ENCODE data around the gene NUMBL. TPM values are rescaled to one million over a fixed set of nuclear protein-coding genes. Genes with fewer than 3 reads are reported as not detected.

The NUMBL gene
- total RNA-seq, 4 donors from 2014 or later, result 20.5 to 38.2 (median 29.3) TPM

DNA sequence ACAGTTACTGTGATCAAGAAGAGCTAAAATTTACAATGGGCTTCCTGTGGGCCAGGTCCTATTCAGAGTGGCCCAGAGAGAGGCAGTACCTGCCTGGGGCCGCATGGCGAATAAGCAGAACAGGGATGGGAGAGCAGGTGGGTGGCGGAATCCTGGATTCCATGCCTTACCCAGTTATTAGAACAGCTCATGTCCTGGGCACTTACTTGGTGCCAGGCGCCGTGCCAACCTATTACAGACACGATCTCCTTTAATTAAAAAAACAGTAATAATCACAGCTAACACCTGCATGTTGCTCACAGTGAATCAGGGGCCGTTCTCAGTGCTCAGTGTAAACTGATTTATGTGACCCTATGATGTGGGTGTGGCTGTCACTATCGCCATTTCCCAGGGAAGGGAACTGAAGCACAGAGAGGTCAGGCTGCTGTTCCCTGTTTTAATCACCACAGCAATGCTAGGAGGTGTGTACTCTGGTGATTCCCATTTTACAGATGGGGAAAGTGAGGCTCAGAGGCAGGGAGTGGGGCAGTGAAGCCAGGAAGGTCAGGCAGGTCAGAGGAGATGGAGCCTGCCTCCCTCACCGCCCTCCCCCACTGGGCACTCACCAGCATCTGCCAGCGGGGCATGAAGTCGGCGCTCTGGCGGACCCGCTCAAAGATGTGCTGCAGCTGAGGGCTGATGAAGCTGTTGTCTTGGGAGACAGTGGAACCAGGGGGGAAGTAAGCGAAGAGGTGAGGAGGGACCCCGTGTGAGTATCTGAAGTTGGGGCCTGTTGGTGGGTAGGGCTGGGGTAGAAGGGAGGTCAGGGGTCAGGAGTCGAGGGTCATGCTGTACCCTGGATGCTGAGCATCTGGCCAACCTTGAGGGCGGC, 14.3 kb upstream of the NUMBL start:
- WGBS, result 92% methylated on average over 18 of the region's 18 CpGs
- no peak for DNase-seq (ENCODE audit: low spot score in 2 of 2)
- H3K27ac ChIP-seq, result no peak overlapping the region
- no peaks in the 10 kb centered on the region for H3K9me3 ChIP-seq
- no peaks in the 10 kb centered on the region for H3K27me3 ChIP-seq
- H3K36me3 ChIP-seq, result peaks cover 85% of the 10 kb centered on the region
- TF ChIP-seq POLR2A (IDR thresholded peaks at IDR 0.05), result no peak
- TF ChIP-seq EP300 (IDR thresholded peaks at IDR 0.05), result no peak
- no peak for TF ChIP-seq POLR2AphosphoS5 (IDR thresholded peaks at IDR 0.05)
- TF ChIP-seq, protein P1, sequence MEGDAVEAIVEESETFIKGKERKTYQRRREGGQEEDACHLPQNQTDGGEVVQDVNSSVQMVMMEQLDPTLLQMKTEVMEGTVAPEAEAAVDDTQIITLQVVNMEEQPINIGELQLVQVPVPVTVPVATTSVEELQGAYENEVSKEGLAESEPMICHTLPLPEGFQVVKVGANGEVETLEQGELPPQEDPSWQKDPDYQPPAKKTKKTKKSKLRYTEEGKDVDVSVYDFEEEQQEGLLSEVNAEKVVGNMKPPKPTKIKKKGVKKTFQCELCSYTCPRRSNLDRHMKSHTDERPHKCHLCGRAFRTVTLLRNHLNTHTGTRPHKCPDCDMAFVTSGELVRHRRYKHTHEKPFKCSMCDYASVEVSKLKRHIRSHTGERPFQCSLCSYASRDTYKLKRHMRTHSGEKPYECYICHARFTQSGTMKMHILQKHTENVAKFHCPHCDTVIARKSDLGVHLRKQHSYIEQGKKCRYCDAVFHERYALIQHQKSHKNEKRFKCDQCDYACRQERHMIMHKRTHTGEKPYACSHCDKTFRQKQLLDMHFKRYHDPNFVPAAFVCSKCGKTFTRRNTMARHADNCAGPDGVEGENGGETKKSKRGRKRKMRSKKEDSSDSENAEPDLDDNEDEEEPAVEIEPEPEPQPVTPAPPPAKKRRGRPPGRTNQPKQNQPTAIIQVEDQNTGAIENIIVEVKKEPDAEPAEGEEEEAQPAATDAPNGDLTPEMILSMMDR (IDR thresholded peaks at IDR 0.05), result no peak
- no peaks in the 10 kb centered on the region for H3K4me1 ChIP-seq
- H3K4me3 ChIP-seq, result no peak overlapping the region

DNA sequence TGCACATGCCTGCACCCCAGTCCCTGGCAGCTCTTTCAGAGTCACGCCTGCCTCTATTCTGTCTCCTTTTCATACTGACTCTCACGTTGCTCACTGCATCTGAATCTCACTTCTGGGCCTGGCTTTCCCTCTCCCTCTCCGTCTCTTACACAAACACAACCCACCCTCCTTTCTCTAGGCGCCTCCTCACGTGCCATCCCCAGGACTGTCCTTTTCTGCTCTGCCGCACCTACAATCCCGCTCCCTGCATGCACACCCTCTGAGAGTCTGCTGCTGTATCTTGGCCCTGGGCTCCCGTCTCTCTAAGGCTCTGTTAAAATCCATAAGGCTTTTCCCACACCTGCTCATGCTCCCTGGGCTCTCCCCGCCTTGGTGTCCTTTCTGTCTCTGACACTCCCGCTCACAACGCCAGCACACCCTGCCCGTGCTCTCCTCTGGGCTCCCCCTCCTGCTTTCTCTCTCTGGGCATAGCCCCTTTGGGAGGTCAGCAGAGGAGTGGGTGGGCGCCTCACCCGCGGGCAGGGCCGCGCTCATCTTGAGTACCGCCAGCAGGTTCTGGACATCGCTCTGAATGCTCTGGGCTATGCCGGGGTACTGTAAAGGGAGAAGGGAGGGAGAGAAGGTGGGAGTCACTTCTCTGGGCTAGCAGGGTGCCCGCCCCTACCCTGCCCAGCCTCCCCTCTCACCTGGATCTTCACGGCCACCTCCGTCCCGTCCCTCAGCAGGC, 12.7 kb upstream of the NUMBL start:
- Histone ChIP-seq H3K4me1 (no peaks in the 10 kb centered on the region), H3K4me3 (no peak overlapping the region), H3K27me3 (no peaks in the 10 kb centered on the region), H3K9me3 (no peaks in the 10 kb centered on the region), H3K27ac (no peak overlapping the region), H3K36me3 (peaks cover 77% of the 10 kb centered on the region)
- no peak for DNase-seq (ENCODE audit: low spot score in 2 of 2)
- no peak for TF ChIP-seq POLR2AphosphoS5 (IDR thresholded peaks at IDR 0.05)
- TF ChIP-seq, protein P1 (IDR thresholded peaks at IDR 0.05), result no peak
- no peak for TF ChIP-seq EP300 (IDR thresholded peaks at IDR 0.05)
- no peak for TF ChIP-seq POLR2A (IDR thresholded peaks at IDR 0.05)
- 94% methylated on average over 22 of the region's 24 CpGs for whole genome bisulfite sequencing

DNA sequence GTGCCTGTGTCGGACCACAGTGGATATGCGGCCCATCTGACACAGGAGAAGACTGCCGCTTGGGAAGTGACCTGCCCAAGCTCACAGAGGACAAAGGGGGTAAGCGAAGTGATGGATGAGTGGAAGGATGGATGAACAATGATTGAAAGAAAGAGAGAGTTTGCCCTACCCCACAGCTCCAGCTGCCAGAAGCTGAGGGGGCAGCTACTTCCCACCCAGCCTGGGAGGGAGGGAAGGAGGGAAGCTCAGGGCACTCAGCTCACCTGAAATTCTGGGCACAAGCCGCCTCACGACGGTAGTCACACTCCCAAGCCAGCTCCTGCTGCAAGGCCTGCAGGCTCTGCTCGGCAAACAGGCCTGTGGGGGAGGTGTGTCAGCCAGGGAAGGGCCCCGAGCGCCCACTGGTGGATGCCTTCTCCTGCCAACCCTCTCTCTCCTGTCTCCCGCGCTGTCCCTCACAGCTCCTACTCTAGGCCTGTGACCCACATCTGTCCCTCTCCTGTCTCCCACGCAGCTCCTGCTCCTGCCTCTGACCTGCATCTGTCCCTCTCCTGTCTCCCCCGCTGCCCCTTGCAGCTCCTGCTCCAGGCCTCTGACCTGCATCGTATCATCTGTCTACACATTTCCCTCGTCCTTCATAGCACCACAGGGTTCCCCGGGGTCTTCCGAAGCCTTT, 12.0 kb upstream of the NUMBL start:
- 72% methylated on average over 17 of the region's 18 CpGs for WGBS
- Histone ChIP-seq H3K4me3 (no peak overlapping the region), H3K36me3 (peaks cover 70% of the 10 kb centered on the region), H3K9me3 (no peaks in the 10 kb centered on the region), H3K4me1 (no peaks in the 10 kb centered on the region), H3K27ac (no peak overlapping the region), H3K27me3 (no peaks in the 10 kb centered on the region)
- TF ChIP-seq, protein P1 (IDR thresholded peaks at IDR 0.05), result peak in 1 of 2 donors; percentile 19
- no peak for TF ChIP-seq EP300 (IDR thresholded peaks at IDR 0.05)
- no peak for DNase-seq (ENCODE audit: low spot score in 2 of 2)

DNA sequence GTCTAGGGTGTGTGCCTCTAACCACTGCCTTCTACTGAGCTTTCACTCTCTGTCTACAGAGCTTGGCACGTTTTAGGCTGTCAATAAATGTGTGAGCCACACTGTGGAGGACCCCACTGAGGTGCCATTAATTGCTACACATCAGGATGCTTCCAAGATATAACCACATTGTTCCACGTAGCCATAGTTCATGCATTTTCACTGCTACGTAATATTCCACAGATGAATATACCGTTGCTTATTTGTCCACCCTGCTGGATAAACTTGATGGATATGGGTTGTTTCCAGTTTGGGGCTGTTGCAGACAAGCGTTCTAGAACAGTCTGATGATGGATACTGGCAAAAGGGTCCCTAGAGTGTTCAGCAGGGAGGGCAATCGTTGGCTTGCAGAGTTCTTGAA, 11.3 kb upstream of the NUMBL start:
- peaks cover 67% of the 10 kb centered on the region for H3K36me3 ChIP-seq
- H3K9me3 ChIP-seq, result no peaks in the 10 kb centered on the region
- no peak for TF ChIP-seq EP300 (IDR thresholded peaks at IDR 0.05)
- no peak for TF ChIP-seq POLR2A (IDR thresholded peaks at IDR 0.05)
- TF ChIP-seq, protein P1 (IDR thresholded peaks at IDR 0.05), result no peak
- no peak for TF ChIP-seq POLR2AphosphoS5 (IDR thresholded peaks at IDR 0.05)
- H3K4me3 ChIP-seq, result no peak overlapping the region
- H3K4me1 ChIP-seq, result no peaks in the 10 kb centered on the region
- no peaks in the 10 kb centered on the region for H3K27me3 ChIP-seq
- no peak for DNase-seq (ENCODE audit: low spot score in 2 of 2)
- H3K27ac ChIP-seq, result no peak overlapping the region
- WGBS, result 96% methylated on average over 6 of the region's 6 CpGs

DNA sequence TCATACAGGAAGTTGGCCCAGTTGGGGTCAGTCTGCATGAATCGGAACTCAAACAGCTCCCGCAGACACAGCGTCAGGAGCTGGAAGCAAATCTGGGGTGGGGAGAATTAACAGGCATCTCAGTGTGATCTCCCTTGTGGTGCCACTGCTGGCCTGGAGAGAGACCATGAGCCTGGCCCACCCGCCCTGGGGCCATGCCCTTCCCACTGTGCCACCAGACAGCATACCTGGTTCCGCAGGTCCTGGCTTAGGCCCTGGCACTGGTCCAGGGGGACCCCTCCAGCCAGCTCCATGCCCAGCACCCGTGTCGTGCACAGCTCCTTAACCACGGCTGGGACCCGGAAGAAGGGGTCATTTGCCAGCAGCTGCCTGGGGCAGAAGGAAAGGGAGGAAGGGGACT, 9.6 kb upstream of the NUMBL start:
- Histone ChIP-seq H3K4me1 (no peaks in the 10 kb centered on the region), H3K27ac (no peak overlapping the region), H3K4me3 (no peak overlapping the region), H3K36me3 (peaks cover 66% of the 10 kb centered on the region), H3K27me3 (no peaks in the 10 kb centered on the region), H3K9me3 (no peaks in the 10 kb centered on the region)
- WGBS, result 92% methylated on average over 6 of the region's 9 CpGs
- TF ChIP-seq, protein P1 (IDR thresholded peaks at IDR 0.05), result no peak
- TF ChIP-seq POLR2A (IDR thresholded peaks at IDR 0.05), result no peak
- TF ChIP-seq EP300 (IDR thresholded peaks at IDR 0.05), result no peak
- no peak for TF ChIP-seq POLR2AphosphoS5 (IDR thresholded peaks at IDR 0.05)
- DNase-seq (ENCODE audit: low spot score in 2 of 2), result no peak

Measured in suprapubic skin (tissue), 4 donors.